ENCODE results near the gene STEAP3.

The STEAP3 gene

GRCh38 chr2:119245841-119246230, 22.2 kb downstream of the STEAP3 start:
- in situ Hi-C loops (cut with MboI; ENCODE audit: low sequenced_read_pairs): no loop called here

DNA sequence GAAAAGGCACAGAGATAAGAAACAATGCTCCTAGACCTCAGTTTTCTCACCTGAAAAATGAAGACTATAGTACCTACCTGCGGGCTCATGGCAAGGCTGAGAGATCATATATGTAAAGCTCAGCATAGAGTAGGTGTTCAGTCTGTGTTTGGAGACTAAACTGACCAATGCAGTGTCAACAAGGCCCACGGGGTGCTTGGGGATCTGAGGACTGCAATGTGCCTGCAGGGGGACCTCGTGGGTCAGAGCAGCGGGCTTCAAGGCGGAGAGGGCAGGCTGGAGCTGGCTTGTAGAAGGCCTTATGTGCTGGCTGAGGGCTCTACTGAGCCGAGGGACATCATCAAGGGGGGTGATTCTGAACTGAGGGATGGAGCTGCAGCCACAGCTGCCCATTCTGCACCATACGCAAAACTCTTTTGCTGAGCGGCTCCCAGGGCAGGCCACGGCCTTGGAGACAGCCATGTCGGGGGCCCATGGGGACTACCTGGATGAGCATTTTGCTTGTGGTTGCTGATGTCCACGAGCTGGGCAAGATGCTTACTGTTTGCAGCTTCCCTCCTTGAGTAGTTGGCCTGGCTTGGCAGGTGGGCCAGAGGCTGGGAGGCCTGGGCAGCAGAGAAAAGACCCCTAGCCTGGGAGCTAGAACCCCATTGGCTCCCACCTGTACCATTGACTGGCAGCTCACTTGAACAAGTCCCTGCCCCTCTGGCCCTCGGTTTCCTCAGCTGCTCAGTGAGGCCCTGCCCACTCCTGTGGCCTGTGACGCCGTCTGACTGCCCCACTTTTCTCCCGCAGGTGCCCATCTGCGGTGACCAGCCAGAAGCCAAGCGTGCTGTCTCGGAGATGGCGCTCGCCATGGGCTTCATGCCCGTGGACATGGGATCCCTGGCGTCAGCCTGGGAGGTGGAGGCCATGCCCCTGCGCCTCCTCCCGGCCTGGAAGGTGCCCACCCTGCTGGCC, 23.5 kb downstream of the STEAP3 start:
- in situ Hi-C loops (cut with MboI; ENCODE audit: low sequenced_read_pairs): no loop called here

DNA sequence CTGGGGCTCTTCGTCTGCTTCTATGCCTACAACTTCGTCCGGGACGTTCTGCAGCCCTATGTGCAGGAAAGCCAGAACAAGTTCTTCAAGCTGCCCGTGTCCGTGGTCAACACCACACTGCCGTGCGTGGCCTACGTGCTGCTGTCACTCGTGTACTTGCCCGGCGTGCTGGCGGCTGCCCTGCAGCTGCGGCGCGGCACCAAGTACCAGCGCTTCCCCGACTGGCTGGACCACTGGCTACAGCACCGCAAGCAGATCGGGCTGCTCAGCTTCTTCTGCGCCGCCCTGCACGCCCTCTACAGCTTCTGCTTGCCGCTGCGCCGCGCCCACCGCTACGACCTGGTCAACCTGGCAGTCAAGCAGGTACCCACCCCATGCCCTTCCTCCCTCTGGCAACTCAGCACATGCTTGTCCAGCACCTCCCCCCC, 24.2 kb downstream of the STEAP3 start:
- in situ Hi-C loops (cut with MboI; ENCODE audit: low sequenced_read_pairs): no loop called here

GRCh38 chr2:119248311-119248710, 24.7 kb downstream of the STEAP3 start:
- in situ Hi-C loops (cut with MboI; ENCODE audit: low sequenced_read_pairs): no loop called here

DNA sequence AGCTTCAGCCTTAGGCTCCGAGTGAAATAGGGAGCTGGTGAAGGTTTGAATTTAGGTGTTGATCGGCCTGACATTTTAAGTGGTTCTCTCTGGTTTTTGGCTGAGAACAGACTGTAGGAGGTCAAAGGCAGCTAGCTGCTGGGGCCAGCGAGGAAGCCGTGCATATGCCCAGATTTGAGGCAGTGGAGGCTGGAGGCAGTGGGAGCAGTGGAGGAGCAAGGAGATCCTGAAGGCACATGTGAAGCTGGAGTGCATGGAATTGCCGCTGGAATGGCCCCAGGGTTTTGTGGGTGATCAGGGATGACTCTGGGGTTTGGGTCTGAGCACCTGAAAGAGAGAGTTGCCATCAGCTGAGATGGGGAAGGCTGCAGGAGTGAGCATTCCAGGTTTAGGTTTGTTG, 25.1 kb downstream of the STEAP3 start:
- in situ Hi-C loops (cut with MboI; ENCODE audit: low sequenced_read_pairs): no loop called here

GRCh38 chr2:119249311-119249710, 25.7 kb downstream of the STEAP3 start:
- in situ Hi-C loops (cut with MboI; ENCODE audit: low sequenced_read_pairs): no loop called here

GRCh38 chr2:119249855-119250717, 26.5 kb downstream of the STEAP3 start:
- in situ Hi-C loops (cut with MboI; ENCODE audit: low sequenced_read_pairs): no loop called here

DNA sequence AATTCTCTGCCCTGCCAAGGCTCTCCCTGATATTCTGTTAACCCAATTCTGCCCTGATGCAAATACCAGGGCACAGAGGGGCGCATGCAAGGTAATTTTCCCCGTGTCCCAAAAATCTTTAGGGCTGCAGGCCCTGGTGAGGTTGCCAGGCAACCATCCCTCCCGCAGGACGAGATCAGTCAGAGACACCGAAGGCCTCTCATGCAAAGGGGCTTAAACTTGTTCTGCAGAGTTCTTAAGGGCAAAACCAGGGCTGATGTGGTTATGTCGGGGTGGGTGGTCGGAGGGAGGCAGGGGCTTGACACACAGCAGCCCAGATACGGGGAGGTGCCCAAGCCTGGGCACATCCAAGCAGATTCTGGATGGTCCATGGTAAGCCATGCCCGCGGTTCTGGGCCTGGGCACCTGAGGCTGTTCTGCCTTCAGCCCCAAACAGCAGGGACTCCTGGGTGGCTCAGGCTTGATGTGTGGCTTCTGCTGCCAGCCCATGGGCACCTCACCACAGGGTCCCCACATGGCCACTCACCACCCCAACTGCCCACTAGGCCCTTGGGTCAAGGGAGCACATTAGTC, 27.2 kb downstream of the STEAP3 start:
- in situ Hi-C loops (cut with MboI; ENCODE audit: low sequenced_read_pairs): no loop called here

GRCh38 chr2:119251652-119252051, 28.0 kb downstream of the STEAP3 start:
- in situ Hi-C loops (cut with MboI; ENCODE audit: low sequenced_read_pairs): no loop called here

- in situ Hi-C loops (cut with MboI; ENCODE audit: low sequenced_read_pairs): no loop called here
These were observed 28.8 kb downstream of the STEAP3 start for GRCh38 chr2:119252186-119253113.

DNA sequence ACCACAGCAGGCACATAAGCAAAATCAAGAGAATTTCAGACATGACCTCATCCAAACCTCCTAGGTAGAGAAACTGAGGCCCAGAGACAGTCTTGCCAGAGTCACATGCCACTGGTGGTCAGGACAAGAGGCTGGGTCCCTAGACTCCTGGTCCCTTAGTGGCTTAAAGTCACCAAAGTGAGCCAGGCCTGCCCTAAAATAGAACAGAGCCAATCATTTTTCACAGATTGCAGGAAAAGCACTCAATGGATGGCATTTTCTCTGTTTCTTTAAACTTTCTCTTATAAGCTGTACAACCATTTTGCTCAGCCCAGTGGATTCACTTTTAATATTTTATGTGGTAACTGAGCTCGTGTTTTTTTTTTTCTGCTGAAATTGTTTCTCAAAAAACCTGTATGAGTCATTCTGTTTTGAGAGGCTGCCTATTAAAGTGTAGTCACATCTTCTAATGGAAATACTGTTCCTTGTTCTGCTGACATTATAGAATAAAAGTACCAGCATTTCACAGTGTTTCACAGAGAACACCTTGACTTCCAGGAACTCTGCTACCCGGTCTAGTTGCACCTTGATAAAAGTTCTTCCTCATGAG, 29.6 kb downstream of the STEAP3 start:
- in situ Hi-C loops (cut with MboI; ENCODE audit: low sequenced_read_pairs): no loop called here

DNA sequence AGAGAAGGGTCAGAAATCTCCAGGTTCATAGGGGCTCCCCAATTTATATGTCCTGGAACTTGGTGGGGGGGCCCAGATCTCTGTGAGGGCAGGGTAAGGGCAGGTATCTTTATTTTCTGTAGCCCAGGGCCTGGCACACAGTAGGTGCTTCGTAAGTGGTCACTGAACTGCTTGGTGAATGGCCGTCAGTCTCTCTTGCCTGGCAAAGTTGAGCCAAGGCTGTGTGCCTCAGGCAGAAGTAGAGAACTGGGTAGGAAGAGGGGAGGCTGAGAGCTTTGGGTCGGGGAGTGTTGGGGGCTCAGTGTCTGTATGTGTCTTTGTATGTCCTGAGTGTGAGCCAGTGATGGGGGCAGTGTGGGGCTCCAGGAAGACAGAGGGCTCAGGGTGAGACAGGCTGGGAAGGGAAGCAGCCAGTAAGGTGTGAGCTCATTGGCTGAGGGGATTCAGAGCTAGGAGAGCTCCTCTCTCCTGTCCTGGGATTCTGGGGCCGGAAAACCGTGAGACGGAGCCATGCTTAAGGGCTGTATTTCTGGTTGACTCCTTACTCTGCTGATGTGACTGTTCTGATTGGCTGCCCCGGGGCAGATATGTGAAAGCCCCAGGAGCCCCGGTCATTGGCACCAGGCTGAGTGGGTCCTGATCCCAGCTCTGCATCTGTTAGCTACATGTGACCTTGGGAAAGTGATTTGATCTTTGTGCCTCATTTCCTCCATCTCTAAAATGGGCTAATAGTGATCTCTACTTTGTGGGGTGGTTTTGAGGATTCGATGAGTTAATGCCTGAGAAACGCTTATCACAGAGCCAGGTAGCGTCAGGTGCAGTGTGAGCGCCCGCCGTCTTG, 30.3 kb downstream of the STEAP3 start:
- in situ Hi-C loops (cut with MboI; ENCODE audit: low sequenced_read_pairs): no loop called here

- in situ Hi-C loops (cut with MboI; ENCODE audit: low sequenced_read_pairs): no loop called here
These were observed 31.0 kb downstream of the STEAP3 start for GRCh38 chr2:119254601-119255080.

- in situ Hi-C loops (cut with MboI; ENCODE audit: low sequenced_read_pairs): no loop called here
These were observed 32.3 kb downstream of the STEAP3 start for GRCh38 chr2:119255760-119256581.

DNA sequence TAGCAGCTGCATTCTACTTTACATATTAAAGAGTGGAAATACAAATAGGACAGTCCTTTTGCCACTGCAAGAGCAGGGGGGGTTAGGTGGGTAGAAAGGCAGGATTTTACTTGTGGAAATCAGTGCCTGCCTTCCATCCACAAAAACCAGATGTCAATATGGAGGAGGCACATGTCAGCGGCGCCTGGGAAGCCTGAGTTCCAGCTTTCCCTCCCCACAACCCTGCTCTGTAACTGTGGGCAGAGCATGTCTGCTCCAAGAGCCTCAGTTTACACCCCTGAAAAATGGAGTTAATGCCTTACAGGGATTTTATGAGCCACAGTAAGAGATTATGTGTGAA, 32.9 kb downstream of the STEAP3 start:
- in situ Hi-C loops (cut with MboI; ENCODE audit: low sequenced_read_pairs): no loop called here

DNA sequence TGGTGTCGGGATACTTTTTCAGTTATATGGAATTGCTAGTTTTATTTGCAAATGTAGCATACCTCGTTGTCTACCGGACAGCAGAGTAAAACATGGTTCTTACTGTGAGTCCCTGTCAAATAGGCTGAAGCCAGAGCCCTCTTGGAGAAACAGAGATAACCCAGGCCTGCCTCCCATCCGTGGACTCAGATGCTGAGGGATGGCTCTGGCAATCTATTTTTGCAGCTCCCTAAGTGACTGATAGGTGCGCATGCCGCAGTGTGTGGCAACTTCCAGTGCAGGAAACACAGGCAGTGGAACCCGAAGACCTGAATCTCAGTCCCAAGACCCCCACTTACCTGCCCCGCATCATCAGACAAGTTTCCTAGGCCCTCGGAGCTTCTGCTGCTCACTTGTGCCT, 33.6 kb downstream of the STEAP3 start:
- in situ Hi-C loops (cut with MboI; ENCODE audit: low sequenced_read_pairs): no loop called here

- in situ Hi-C loops (cut with MboI; ENCODE audit: low sequenced_read_pairs): no loop called here
These were observed 35.7 kb downstream of the STEAP3 start for GRCh38 chr2:119259296-119259860.

All from HL-60/S4 treated with phorbol 12-myristate 13-acetate at 8.2 ng/mL for 4 days and 3 days (cell line).